Gastrocnemius medialis (tissue), 4 donors: ENCODE results near the gene TWF2. TPM values are rescaled to one million over a fixed set of nuclear protein-coding genes. Genes with fewer than 3 reads are reported as not detected.
"Not testable (repeated sequence)": the region's sequence is repeated elsewhere in the genome, so short reads cannot be mapped to it uniquely, and the experiment has no call there.

Experiments used
- ATAC-seq, 2 donors: fragments of 150-250 bp; one replicate each; pipeline ENCODE4 v1.9.1; 2016
- DNase-seq, 2 donors: peaks; one replicate each; pipeline ENCODE4 v3.0.0-alpha.2; 2019
- H3K27ac ChIP-seq, 4 donors: fragments of 200-600 bp; sonication (generic); 1 replicate in 1 of 4; 2 replicates in 3 of 4; pipeline ENCODE4 v1.5.1; 2016 to 2018; ENCODE audit warnings: mild to moderate bottlenecking in 2 of 4, moderate library complexity in 1 of 4
- H3K27me3 ChIP-seq, 3 donors: fragments of 200-600 bp; sonication (generic) in 2 of 3; 1 replicate in 1 of 3; 2 replicates in 2 of 3; pipeline versions ENCODE4 v1.5.1 to v1.6.0; 2016 to 2019; ENCODE audit warnings: mild to moderate bottlenecking in 1 of 3, moderate library complexity in 1 of 3
- H3K36me3 ChIP-seq, 2 donors: fragments of 200-600 bp; sonication (generic) in 1 of 2; one replicate each; pipeline ENCODE4 v1.5.1; 2017 to 2018
- H3K4me1 ChIP-seq, 2 donors: fragments of 200-600 bp; sonication (generic) in 1 of 2; one replicate each; pipeline ENCODE4 v1.5.1; 2016 to 2017; ENCODE audit warnings: mild to moderate bottlenecking in 2 of 2
- H3K4me3 ChIP-seq, 4 donors: fragments of 200-600 bp; sonication (generic) in 3 of 4; 1 replicate in 1 of 4; 2 replicates in 3 of 4; pipeline ENCODE4 v1.5.1; 2016 to 2019; ENCODE audit warnings: mild to moderate bottlenecking in 2 of 4
- H3K9me3 ChIP-seq, 3 donors: fragments of 200-600 bp; sonication (generic) in 2 of 3; 1 replicate in 1 of 3; 2 replicates in 2 of 3; pipeline ENCODE4 v1.5.1; 2016 to 2019
- CTCF ChIP-seq, 5 experiments: fragments of 450-650 bp in 3 of 5; fragments of 200-600 bp in 2 of 5; sonication (generic) in 2 of 5; IDR thresholded peaks in 4 of 5; conservative IDR thresholded peaks in 1 of 5; 1 replicate in 4 of 5; 2 replicates in 1 of 5; pipeline ENCODE4 v1.5.1; 2016 to 2019; ENCODE audit warnings: antibody characterized with exemption in 5 of 5, mild to moderate bottlenecking in 3 of 5, moderate library complexity in 3 of 5
- POLR2A ChIP-seq, 2 donors: fragments of 450-650 bp; IDR thresholded peaks; one replicate each; pipeline ENCODE4 v1.6.1; 2017; ENCODE audit warnings: antibody characterized with exemption in 2 of 2, mild to moderate bottlenecking in 2 of 2, moderate library complexity in 2 of 2
- in situ Hi-C, 4 donors: fragments of 200-750 bp; cut with MboI; loops; one replicate each; pipeline versions ENCODE4 v1.15.0 to v1.8.0; 2017; ENCODE audit warnings: low sequenced_read_pairs in 4 of 4
- intact Hi-C: fragments of 100-400 bp; cut with DNase I; formaldehyde crosslinking; loops from one replicate; pipeline ENCODE4 v1.15.1; 2023; ENCODE audit warnings: low total_unique reads
- total RNA-seq, 4 donors: library from RNA; depleted of rRNA; stranded (reverse); fragments of >200 nt; gene quantifications; one replicate each; pipeline versions ENCODE4 v1.1.0 to v1.2.3, GENCODE V29; 2016

Gene TWF2
- total RNA-seq, 4 donors from 2014 or later: 99.2 to 222 (median 168) TPM

DNA sequence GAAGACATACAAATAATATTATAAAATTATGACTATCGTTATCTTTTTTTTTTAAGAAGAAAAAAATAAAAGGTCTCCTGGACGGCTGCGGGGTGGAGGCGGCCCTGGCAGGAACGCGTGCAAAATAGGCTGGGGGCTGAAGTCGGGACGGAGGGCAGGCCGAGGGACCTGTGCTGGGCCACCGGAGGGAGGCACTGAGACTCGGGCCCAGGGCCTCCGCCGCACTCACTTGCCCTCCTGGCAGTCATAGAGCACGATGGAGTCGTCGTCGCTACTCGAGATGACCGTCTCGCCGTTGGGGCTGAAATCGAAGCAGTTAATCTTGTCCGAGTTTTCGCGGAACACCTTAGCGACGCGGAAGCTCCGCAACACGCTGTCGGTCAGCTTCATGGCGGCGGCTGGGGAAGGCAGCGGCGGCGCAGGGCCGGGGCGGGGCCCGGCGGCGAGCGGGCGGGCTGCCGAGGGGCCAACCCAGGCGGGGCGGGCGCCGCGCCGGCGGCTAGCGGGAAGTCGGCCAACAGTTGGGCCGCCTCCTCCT, 39.1 kb upstream of the TWF2 start:
- intact Hi-C loops: loop anchor here (1.0 to 10.0 kb wide), 3 partner anchors 43 to 223 kb away; partner anchors contain the start of gene DUSP7
- ATAC-seq (peak; percentile 80 to 84), DNase-seq (peak; percentile 29 to 66)
- Histone ChIP-seq H3K36me3 (no peaks in the 10 kb centered on the region), H3K27ac (peak overlapping the region; percentile 89 to 97 (median 94)), H3K27me3 (no peaks in the 10 kb centered on the region), H3K9me3 (no peaks in the 10 kb centered on the region), H3K4me3 (peak overlapping the region; percentile 66 to 95 (median 82)), H3K4me1 (peaks cover 55 to 58% of the 10 kb centered on the region in 2 donors)
- in situ Hi-C loops: loop anchor here in 2 of 4 donors (5.0 kb wide), 1 partner anchor 46 kb away; no protein-coding TSS in a partner anchor
- TF ChIP-seq CTCF (IDR thresholded peaks at IDR 0.05 in 4 of 5, conservative IDR thresholded peaks at IDR 0.05 in 1 of 5) (peak; percentile 25 to 65 (median 38)), POLR2A (IDR thresholded peaks at IDR 0.05) (no peak)

GRCh38 chr3:52277071-52277964, 38.4 kb upstream of the TWF2 start:
- Histone ChIP-seq H3K9me3 (no peaks in the 10 kb centered on the region), H3K4me3 (peak overlapping the region; percentile 66 to 95 (median 82)), H3K27ac (peak overlapping the region; percentile 89 to 97 (median 94)), H3K4me1 (peaks cover 62 to 63% of the 10 kb centered on the region in 2 donors), H3K36me3 (no peaks in the 10 kb centered on the region), H3K27me3 (no peaks in the 10 kb centered on the region)
- DNase-seq (peak; percentile 57 to 72), ATAC-seq (peak; percentile 31 to 41)
- intact Hi-C loops: loop anchor here (5.0 to 10.0 kb wide), 2 partner anchors 130 to 223 kb away; partner anchors contain the start of gene DUSP7
- in situ Hi-C loops: loop anchor here in 2 of 4 donors (5.0 kb wide), 1 partner anchor 45 kb away; no protein-coding TSS in a partner anchor
- no peak for TF ChIP-seq CTCF (IDR thresholded peaks at IDR 0.05 in 4 of 5, conservative IDR thresholded peaks at IDR 0.05 in 1 of 5)
- TF ChIP-seq POLR2A (IDR thresholded peaks at IDR 0.05): peak; percentile 49 to 64

GRCh38 chr3:52274781-52275180, 35.8 kb upstream of the TWF2 start:
- not testable (repeated sequence) for H3K27me3 ChIP-seq, ATAC-seq, DNase-seq, H3K9me3 ChIP-seq, H3K36me3 ChIP-seq
- in situ Hi-C loops: loop anchor here in 2 of 4 donors (5.0 kb wide), 1 partner anchor 42 kb away; no protein-coding TSS in a partner anchor
- Histone ChIP-seq H3K4me3 (peak overlapping the region in 2 of 4 donors; percentile 94 to 95), H3K27ac (peak overlapping the region in 3 of 4 donors; percentile 89 to 97 (median 97)), H3K4me1 (peaks cover 76 to 77% of the 10 kb centered on the region in 2 donors)
- intact Hi-C loops: loop anchor here (5.0 to 10.0 kb wide), 2 partner anchors 133 to 220 kb away; partner anchors contain the start of gene DUSP7

GRCh38 chr3:52272831-52273230, 33.9 kb upstream of the TWF2 start:
- no peak for ATAC-seq
- Histone ChIP-seq H3K36me3 (peaks cover 0 to 24% of the 10 kb centered on the region in 2 donors), H3K4me1 (peaks cover 68 to 76% of the 10 kb centered on the region in 2 donors), H3K27me3 (no peaks in the 10 kb centered on the region), H3K27ac (peak overlapping the region in 2 of 4 donors; percentile 8 to 15), H3K4me3 (no peak overlapping the region), H3K9me3 (no peaks in the 10 kb centered on the region)
- TF ChIP-seq CTCF (IDR thresholded peaks at IDR 0.05 in 4 of 5, conservative IDR thresholded peaks at IDR 0.05 in 1 of 5): no peak
- TF ChIP-seq POLR2A (IDR thresholded peaks at IDR 0.05): no peak
- intact Hi-C loops: loop anchor here (10.0 kb wide), 1 partner anchor 218 kb away; the partner anchor contains the start of gene DUSP7
- no peak for DNase-seq
- in situ Hi-C loops: no loop called here

DNA sequence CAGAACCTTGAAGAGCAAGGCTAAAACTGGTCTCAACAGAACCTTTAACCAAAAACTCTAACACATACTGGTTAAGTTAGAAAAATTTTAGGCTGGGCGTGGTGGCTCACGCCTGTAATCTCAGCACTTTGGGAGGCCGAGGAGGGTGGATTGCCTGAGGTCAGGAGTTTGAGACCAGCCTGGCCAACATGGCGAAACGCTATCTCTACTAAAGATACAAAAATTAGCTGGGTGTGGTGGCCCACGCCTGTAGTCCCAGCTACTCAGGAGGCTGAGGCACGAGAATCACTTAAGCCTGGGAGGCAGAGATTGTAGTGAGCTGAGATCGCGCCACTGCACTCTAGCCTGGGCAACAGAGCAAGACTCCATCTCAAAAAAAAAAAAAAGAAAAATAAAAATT, 33.2 kb upstream of the TWF2 start:
- intact Hi-C loops: loop anchor here (10.0 kb wide), 1 partner anchor 217 kb away; the partner anchor contains the start of gene DUSP7
- H3K9me3 ChIP-seq, in situ Hi-C loops, ATAC-seq, DNase-seq, H3K27me3 ChIP-seq, H3K4me3 ChIP-seq: not testable (repeated sequence)
- peaks cover 4 to 31% of the 10 kb centered on the region in 2 donors for H3K36me3 ChIP-seq
- H3K4me1 ChIP-seq: peaks cover 67 to 76% of the 10 kb centered on the region in 2 donors
- peak overlapping the region in 2 of 4 donors; percentile 14 to 64 for H3K27ac ChIP-seq
